Neutrophil (primary cell): ENCODE data around the gene RAPGEFL1.
"Not testable (repeated sequence)": the region's sequence is repeated elsewhere in the genome, so short reads cannot be mapped to it uniquely, and the experiment has no call there.

Experiments
- H3K27ac ChIP-seq: fragments of 200-600 bp; sonication (generic); 2 replicates; pipeline ENCODE4 v1.5.1; 2016; ENCODE audit warnings: mild to moderate bottlenecking, moderate library complexity
- H3K27me3 ChIP-seq: fragments of 200-600 bp; sonication (generic); 2 replicates; pipeline ENCODE4 v1.6.0; 2016; ENCODE audit warnings: mild to moderate bottlenecking
- H3K36me3 ChIP-seq: fragments of 200-600 bp; sonication (generic); 2 replicates; pipeline ENCODE4 v1.5.1; 2017
- H3K4me1 ChIP-seq, 2 experiments: fragments of 200-600 bp in 1 of 2; sonication (generic) in 1 of 2; 1 replicate in 1 of 2; 2 replicates in 1 of 2; pipeline versions ENCODE4 v1.5.1 to v1.6.1; 2013 to 2016; ENCODE audit warnings: low read depth in 1 of 2, low read length in 1 of 2, mild to moderate bottlenecking in 1 of 2, moderate library complexity in 1 of 2; ENCODE audit not compliant: control insufficient read depth in 1 of 2, insufficient read depth in 1 of 2
- H3K4me3 ChIP-seq, 2 experiments: fragments of 200-600 bp in 1 of 2; sonication (generic) in 1 of 2; 1 replicate in 1 of 2; 2 replicates in 1 of 2; pipeline ENCODE4 v1.5.1; 2013 to 2016; ENCODE audit warnings: low read depth in 1 of 2, low read length in 1 of 2, mild to moderate bottlenecking in 1 of 2, moderate library complexity in 1 of 2
- H3K9me3 ChIP-seq: fragments of 200-600 bp; sonication (generic); 2 replicates; pipeline ENCODE4 v1.5.1; 2016
- CTCF ChIP-seq: fragments of 200-600 bp; sonication (generic); IDR thresholded peaks from 2 replicates; pipeline ENCODE4 v1.5.1; 2016; ENCODE audit warnings: antibody characterized with exemption

Gene RAPGEFL1

GRCh38 chr17:40139566-40140058 lies 37.7 kb upstream of the RAPGEFL1 start:
- Histone ChIP-seq H3K9me3 (no peaks in the 10 kb centered on the region), H3K4me1 (peaks cover 47 to 49% of the 10 kb centered on the region in 2 experiments), H3K4me3 (peak overlapping the region; percentile 69 to 92), H3K36me3 (peaks cover 63% of the 10 kb centered on the region), H3K27ac (peak overlapping the region; percentile 100), H3K27me3 (no peaks in the 10 kb centered on the region)
- TF ChIP-seq CTCF = no peak

- Histone ChIP-seq H3K4me1 (peaks cover 29 to 36% of the 10 kb centered on the region in 2 experiments), H3K36me3 (peaks cover 58% of the 10 kb centered on the region)
- H3K27ac ChIP-seq, H3K9me3 ChIP-seq, H3K27me3 ChIP-seq, H3K4me3 ChIP-seq: not testable (repeated sequence)
Measured at GRCh38 chr17:40143166-40143565, 34.1 kb upstream of the RAPGEFL1 start.

- H3K9me3 ChIP-seq = no peaks in the 10 kb centered on the region
- TF ChIP-seq CTCF = no peak
- peaks cover 30 to 36% of the 10 kb centered on the region in 2 experiments for H3K4me1 ChIP-seq
- no peak overlapping the region for H3K27ac ChIP-seq
- H3K4me3 ChIP-seq = no peak overlapping the region
- peaks cover 71% of the 10 kb centered on the region for H3K36me3 ChIP-seq
- H3K27me3 ChIP-seq = no peaks in the 10 kb centered on the region
Measured at GRCh38 chr17:40145476-40145875, 31.8 kb upstream of the RAPGEFL1 start.

DNA sequence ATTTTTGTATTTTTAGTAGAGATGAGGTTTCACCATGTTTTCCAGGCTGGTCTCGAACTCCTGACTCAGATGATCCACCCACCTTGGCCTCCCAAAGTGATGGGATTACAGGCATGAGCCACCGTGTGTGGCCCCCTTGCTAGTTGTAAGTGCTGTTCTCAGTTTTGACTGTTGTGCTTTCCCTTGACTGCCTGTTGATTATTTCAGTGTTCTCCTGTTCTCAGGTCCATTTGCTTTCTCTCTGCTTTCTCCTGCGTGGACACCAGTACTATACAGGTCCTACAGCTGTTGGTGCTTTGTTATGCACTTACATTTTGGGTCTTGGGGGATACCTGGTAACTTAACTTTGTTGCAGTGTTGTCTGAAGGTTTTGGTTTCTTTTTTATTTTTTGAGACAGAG lies 28.7 kb upstream of the RAPGEFL1 start:
- Histone ChIP-seq H3K36me3 (peaks cover 54% of the 10 kb centered on the region), H3K4me3 (no peak overlapping the region), H3K9me3 (no peaks in the 10 kb centered on the region), H3K27me3 (no peaks in the 10 kb centered on the region), H3K4me1 (peaks cover 48 to 51% of the 10 kb centered on the region in 2 experiments), H3K27ac (peak overlapping the region; percentile 63)
- no peak for TF ChIP-seq CTCF

DNA sequence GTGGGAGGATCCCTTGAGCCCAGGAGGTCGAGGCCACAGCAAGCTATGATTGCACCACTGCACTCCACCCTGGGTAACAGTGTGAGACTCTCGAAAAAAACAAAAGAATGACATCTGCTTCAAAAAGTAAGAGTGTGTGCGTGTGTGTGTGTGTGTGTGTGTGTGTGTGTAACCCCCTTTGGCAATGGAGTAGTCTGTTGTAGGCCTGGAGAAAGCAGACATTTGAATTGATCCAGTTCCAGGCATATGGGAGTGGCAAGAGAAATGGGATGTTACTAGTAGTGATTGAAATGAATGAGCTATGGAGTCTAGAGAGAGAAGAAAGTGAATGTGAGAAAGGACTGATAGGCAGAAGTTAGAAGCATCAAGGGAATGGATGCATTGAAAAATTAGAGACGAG lies 27.0 kb upstream of the RAPGEFL1 start:
- peaks cover 45% of the 10 kb centered on the region for H3K36me3 ChIP-seq

More for the DNA sequence above, 27.0 kb upstream of the RAPGEFL1 start:
- Histone ChIP-seq H3K4me1 (peaks cover 59 to 60% of the 10 kb centered on the region in 2 experiments), H3K27ac (peak overlapping the region; percentile 86), H3K27me3 (no peaks in the 10 kb centered on the region), H3K4me3 (no peak overlapping the region), H3K9me3 (no peaks in the 10 kb centered on the region)
- no peak for TF ChIP-seq CTCF
